Hematopoietic multipotent progenitor cell treated with erythropoietin and hydrocortisone succinate and interleukin-3 and kit ligand, for 8 days (in vitro differentiated cells): ENCODE results near the gene NME7.
A peak's percentile ranks its signal among the peaks of the same experiment; 100 is the strongest.

Source experiments
- DNase-seq: peaks from one replicate; pipeline ENCODE4 v3.0.0-alpha.2; 2015

NME7 gene

DNA sequence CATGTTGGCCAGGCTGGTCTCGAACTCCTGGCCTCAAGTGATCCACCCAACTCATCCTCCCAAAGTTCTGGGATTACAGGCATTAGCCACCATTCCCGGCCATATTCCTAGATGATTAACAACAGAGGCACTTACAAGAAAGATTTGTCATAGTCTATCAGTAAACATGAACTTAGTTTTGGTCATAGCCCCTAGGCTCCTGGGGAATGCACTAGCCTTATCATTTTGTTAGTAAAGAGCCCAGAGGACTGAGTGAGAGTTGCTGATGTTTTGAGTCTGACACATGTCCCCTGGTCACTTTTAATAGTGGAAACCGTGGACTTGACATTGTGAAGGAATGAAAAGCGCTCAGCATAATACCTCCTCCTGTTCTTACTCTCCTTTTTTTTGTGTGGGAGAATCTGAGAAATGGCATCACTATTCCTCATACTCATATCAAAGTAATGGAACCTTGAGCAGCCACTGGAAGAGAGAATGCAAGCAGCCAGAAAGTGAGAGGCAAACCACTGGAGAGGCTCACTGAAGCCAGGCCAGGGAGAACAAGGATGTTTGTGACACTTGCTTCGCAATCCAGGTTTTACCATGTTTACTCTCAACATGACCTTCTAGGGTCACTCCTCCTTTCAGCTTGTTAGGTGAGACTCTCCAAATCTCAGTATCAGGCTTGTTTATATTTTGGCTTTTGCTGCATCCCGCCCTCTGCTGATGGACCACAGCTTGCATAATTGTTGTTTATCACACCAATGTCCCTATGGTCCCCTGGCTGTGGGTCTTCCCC lies 246.3 kb downstream of the NME7 start:
- DNase-seq = no peak

DNA sequence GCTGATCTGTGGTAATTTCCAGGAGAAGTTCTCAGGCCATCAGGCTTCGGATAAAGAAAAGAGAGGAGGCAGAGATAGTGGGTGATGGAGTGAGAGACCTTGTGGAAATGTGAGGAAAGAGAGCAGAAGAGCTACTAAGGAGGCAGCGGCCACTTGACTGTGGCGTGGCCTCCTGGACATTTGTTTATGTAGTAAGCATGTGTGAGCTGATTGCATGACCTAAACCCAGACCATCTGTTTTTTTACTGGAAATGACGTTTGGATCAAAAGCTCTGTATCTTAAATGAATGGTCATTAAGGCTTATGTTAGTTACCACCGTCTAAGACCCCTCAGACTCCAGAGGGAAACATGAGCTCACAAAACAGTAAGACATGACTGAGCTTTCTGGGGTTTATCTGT lies 247.5 kb downstream of the NME7 start:
- no peak for DNase-seq

DNA sequence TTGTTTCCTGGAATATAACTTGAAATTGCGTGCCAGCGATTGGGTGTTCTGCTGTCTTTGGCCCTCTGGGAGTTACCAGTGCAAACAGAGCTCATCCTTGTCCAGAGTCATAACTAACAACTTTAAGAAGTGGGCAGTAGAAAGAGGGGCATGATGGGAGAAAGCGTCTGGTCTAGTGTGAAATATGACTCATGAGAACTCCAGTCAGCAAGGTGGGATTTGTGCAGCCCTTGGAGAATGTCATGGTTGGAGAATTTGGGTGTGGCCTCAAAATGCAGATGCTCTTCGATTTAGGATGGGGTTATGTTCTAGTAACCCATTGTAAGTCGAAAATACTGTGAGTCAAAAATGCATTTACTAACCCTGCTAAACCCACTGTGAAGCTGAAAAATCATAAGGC lies 248.2 kb downstream of the NME7 start:
- DNase-seq = no peak

DNA sequence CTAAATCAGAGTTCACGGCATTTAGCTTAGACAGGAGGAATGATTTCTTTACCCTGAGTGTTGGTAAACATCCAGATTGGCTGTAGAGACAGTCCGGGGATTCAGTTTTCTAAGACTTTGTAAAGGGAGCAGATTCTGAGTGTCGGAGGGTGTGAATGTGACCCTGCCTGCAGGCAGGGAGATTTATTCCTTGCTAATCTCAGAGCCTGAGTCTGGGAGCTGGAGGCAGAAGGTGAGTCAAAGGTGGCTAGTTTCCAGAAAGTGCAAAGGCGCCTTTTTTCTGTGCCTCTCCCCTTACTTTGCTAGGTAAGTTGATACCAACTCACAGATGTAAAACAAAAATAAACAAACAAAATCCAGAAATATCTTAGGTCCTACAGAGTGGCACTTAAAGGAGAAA lies 249.4 kb downstream of the NME7 start:
- no peak for DNase-seq

DNA sequence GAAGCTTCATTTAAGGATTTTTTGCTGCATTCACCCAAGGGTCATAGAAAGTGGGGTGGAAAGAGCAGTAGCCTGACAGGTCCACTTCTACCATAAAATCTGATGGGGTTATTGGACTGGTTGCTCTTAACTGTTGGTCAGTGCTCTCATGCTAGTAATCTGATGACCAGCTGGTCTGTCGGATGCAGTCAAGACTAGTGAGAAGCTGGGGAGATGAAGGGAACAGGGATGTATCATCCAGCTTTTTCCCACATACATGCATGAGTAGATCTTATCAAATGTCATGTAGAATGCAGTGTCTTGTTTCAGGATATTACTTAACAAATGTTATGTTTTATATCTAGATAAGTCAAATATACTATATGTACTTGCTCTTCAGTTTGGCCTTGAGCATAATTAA lies 250.0 kb downstream of the NME7 start:
- DNase-seq = no peak

DNA sequence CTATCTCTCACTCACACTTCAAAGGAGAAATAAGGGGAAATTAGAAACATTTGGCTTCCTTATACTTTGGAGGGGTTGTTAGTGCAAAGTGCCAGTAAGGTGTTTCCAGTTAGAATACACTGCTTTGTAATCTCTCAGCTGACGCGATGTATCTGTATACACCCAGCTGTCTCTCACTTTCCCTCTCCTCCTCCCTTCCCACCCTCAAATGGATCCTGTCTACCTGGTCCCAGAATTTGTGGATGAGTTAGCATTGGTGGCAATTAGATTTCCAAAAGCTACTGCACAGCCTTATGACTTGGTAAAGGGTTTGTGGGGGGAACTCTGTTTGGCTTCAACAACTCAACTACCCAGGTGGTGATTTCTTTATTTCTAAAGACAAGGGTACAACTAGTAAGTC lies 250.6 kb downstream of the NME7 start:
- DNase-seq = no peak

DNA sequence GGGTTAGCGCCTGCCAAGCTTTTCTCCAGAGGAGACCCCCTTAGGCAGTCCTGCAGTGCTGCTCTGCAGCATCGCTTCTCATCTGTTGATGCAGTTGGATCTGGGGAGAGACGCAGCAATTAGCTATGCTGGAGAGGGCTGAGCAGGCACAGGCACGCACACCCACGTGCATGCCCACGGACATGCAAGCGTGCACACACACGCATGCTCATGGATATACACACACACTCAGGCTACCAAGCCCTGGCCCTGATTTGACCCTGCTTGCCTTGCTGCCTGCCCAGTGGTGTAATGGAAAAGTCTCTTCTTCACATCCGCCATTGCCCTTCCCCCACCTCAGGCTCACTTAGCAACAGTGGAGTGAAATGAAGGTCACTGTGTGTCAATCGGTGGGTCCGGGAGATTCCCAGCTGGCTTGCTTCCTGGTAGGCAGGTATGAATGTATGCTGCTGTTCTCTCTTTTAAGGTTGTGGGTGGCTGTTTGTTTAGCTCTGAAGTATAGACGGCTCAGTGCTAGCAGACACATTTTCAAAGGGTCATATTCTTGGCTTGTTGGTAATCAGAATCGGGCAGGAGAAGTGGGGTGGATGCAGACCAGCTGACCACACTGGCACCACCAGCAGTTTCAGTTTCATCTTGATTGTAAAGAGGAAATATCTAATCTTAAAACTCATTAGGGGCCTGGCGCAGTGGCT lies 251.6 kb downstream of the NME7 start:
- DNase-seq = no peak

DNA sequence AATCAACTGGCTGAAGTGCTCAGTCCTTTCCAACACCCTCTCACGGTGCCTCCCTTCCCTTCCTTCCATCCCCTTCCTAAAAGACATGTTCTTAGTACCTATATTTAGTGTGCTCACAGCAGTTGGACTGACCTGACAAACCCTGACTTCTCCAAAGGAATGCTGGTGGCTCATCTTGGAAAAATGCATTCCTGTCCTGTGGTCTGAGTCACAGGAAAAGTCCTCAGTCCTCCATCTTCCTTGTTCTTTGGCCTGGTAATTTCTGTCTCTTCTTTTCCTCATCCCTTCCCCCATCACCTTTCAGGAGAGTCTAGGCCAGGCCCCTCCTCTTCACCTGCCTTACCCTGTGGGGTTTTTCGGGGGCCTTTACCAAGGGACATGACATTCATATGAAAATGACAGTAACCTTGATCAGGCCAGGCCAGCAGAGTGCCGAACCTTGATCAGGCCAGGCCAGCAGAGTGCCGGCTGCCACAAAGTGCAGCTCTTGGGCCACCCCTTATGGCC lies 253.9 kb downstream of the NME7 start:
- no peak for DNase-seq

DNA sequence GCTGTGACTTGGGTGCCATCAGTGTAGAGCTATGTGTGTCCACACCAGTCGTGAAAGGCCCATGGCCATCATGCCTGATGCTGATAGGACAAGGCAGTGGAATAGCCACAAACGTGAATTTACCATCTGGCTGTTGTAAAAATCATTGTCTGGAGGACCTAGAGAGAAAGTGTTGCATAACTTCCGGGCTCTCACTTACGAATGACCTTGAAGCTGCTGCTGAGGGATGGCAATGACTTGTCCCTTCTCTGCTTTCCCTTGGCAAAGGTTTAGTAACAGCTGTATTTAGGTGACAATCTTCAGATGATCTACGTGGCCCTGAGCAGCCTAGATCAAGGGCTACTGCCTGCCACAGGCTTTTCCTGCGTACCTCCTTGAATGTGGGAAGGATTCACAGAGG lies 255.4 kb downstream of the NME7 start:
- no peak for DNase-seq

DNA sequence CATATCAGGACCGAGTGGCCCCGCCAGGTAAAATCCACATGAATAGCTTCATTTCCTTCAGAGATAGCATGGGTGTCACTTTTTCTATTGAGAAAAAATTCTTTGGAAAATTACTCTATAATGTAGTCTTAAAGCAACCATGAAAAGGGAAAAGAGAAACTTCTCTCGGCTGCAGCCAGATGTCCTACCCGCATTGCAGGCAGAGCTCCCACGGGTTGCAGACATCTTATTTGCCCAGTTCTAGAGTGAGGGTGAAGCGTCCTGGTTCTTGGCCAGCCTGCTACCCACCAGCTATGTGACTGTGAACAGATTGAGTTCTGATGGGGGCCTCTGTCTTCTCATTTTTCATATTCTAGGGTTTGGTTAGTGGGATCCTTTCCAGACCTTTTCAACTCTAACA lies 256.1 kb downstream of the NME7 start:
- DNase-seq = no peak

DNA sequence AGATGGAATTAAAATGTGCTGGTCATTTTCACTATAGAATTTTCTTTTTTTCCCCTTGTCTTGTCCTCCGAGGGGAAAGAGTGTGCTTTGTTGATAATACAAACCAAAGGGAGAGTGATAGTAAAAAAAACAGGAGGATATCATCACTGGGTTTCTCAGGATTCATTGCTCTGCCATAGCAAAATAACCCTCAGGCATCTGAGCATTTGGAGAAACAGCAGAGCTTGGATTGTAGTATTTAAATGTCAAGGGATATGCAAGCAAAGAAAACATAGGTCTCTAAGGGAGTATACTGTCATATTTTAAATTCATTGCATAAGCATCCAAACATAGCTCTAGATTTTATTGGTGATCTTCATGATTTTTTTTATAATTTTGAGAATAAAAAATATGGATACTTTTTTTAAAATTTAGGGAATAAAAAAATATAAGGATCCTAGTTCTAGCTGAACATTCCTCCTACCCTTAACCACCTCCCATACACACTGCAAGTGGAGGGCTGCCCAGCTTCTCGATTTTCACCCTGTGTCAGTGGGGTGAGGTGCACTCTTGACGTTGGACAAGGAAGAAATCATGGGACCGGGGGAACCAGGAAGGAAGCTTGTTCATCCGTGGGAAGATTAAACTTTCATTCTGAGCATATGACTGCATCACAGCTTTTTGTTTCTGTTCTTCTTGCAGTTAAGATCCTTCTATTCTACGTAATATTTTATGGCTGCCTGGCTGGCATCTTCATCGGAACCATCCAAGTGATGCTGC lies 256.7 kb downstream of the NME7 start:
- DNase-seq = no peak

DNA sequence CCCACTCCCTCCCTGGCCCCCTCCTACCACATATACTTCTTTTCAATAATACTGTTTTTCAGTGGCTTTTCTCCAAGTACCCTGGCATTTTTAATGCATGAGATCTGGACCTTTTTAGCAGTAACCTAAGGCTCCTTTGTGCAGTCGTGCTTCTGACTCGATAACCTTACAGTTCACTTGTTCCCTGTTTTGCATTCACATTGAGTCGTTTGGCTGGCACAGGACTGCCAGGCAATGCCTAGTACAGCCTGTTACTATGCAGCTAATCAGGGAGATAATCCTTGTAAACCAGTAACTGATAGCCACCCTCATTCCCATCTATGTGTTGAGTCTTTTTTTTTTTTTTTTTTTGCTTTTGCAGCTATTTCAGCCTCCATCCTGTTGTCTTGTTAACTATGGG lies 257.4 kb downstream of the NME7 start:
- DNase-seq = no peak

DNA sequence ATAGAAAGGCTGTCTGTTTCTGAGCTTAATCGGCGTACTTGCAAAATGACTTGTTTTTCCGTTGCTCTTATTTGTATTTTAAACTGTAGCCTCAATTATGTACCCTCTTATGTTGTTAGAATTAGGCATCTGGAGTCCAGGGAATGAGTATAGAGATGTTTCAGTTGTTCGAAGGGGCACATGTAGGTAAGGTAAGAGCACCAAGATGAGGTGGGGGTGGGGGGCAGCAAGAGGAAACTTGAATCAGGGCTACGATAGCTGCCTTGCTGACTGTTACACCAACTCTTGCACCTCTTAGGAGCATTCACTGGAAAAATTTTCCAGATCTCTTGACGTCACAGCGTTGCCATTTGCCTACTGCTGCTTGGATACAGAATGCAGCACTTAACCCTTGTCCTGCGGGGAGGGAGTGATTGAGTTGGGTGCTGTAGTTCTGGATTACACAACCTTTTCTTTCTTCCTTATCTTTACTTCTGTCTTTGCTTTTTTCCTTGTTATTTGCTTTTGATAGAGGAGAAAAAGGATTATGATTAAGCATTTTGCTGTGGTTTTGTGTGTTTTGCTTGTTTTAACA lies 257.9 kb downstream of the NME7 start:
- peak; percentile 21 for DNase-seq

DNA sequence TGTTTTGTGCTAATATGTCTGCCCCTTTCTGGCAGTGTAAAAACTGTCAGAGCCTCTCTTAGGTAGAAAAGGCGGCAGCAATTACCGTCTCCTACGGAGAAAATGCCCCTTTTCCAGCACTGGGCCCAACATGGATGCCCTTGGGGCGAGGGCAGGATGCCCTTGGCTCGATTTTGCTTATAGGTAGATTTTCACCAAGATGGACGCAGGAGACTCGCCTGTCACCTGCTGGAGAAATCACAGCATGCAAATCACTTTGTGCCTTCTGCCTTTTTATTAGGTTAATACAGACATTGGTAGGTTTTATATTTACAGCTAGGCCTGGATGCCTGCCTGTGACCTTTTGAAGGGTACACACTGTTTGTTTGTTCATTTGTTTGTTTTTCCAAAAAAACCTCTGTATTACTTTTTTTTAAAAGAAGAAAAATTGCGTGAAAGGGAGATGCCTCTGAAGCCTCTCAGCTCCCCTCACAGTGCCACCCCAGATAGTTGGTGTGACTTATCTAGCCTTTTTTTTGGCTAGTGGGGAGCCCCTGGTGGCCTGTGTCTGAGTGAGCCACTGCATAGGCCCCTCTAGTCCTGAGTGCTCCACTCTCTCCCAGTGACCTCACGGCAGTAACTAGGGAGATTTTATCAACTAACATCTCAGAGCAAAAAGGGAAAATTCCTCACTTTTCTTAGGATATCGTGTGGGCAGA lies 258.6 kb downstream of the NME7 start:
- DNase-seq = peak; percentile 54

DNA sequence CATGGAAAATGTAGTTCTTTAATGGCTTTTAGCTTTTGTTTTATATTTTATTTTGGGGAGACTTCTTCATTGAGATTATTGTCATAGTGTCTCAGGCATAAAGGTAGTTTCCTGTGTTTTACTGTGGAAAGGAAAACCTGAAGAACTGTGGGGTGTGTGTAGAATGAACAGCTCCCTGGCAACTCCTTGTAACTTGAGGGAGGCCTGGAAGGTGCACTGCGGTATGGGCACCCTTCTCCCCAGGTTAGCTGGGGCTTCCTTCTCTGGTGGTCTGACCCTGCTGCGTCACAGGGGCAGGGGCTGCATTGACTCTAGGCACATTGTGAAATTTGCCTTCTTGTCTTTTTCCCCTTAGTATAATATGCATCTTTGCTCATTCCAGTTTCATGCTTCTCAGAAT lies 259.4 kb downstream of the NME7 start:
- DNase-seq = no peak

DNA sequence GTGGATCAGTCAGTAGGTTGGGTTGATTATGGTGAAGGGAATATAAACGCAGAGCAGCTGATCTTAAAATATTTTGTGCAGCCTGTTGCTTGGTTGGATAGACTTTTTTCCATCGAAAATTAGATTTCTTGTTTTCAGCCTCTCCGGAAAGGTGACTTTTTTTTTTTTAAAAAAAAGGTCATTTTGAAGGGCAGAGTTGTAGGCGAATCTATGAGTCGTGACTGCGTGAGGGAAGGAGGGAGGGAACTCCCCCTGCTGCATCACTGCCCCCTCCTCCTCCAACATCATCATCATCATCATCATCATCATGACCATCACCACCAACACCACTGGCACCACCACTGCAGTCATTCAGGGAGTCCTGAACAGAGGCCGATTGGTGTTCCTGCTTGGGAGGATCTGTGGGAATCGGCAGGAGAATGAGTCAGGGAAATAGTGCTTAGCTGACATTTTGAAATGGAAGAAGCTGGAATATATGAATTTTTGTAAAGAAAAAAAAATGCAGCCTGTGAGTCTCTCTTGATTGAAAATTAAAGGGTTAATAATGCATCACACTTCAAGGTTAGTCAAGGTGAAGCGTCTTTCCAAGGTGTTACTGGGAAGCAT lies 259.9 kb downstream of the NME7 start:
- peak; percentile 11 for DNase-seq

DNA sequence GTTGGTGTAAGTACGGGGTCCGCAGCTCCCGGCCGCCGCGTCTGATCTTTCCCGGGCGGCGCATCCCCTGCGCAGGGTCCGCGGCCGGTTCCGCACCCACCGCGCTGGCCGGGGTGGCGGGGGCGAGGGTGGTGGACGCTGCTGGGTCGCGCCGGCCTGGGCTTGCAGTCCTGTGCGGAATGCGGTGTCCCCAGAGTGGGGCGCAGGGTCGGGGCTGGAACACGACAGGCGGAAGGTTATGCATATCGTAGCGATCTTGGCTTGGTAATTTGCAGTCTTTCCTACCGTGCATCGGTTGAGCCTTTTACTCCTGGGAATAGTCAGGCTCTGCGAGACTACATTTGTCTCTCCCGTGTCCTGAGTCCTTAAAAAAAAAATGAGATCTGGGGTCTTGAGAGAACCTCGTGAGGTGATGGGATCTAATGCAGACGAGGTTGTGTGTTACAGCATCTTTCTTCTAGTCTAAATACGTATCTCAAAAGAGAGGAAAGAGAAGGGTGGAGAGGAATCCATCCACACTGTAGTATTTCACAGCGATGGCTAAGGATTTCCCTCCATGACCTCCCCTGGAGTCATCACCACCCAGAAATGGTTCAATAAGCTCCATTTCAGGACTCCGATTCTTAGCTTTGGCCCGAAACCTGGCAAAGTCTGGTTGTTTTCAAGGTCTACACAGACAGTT lies 260.5 kb downstream of the NME7 start:
- peak; percentile 31 for DNase-seq

DNA sequence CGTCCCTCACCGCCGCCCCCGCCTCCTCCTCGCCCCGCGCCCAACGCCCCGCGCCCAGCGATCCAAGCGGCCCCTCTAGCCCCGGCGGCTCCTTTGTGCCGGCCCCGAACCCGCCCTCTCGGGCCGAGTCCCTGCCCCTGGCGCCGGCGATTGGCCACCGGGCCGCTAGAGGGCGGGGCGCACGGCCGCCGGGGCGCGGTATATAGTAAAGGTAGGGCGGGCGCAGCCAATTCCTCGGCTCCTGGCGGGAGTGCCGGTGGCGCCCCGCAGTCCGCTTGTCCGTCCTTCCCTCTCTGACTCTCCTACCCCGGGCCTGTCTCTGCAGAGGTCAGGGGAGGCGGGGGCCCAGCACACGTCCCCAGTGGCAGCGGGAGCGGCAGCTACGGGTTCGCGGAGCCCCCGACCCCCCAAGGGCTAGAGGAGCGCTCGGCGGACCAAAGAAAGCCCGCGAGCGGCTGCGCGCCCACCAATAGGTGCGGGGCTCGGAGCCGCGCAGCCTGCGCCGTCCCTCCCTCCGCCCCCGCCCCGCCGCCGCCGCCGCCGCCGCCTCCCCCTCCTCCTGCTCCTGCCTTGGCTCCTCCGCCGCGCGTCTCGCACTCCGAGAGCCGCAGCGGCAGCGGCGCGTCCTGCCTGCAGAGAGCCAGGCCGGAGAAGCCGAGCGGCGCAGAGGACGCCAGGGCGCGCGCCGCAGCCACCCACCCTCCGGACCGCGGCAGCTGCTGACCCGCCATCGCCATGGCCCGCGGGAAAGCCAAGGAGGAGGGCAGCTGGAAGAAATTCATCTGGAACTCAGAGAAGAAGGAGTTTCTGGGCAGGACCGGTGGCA lies 261.3 kb downstream of the NME7 start, which contains the start of gene ATP1B1:
ATP1B1 (plus strand) TSS at position 596 of the 826 bp plus-strand sequence; CDS start at position 736, 140 bp downstream.
- peak; percentile 78 for DNase-seq

DNA sequence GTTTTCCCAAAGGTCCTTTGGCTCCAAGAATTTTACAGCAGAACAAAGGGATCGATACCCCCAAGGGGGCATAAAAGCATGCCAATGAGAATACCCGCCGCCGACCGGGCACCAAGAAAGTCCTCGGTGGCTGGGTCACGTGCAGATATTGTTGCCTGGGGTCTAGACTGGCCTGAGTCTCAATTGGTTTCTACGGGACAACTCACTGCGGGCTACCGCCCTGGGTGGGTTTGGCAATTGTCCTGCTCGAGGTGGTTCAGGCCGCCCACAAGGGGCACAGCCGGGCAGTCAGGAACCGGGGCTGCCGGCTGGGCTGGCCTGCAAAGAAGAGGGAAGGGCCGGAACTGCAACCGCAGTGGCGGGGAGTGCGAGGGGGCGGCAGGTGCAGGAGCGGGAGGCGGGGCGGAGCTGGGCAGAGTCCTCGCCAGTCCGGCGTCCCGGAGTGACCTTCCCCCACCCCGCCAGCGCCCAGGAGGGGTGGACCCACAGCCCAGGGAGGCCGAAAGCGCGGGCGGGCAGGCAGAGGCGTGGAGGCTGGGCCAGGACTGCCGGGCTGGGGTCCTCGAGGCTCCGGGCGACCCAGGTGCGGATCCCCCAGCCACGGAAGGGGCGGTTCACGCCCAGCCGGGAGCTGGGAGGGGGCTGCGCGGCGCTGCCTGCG lies 262.0 kb downstream of the NME7 start:
- DNase-seq = peak; percentile 35

DNA sequence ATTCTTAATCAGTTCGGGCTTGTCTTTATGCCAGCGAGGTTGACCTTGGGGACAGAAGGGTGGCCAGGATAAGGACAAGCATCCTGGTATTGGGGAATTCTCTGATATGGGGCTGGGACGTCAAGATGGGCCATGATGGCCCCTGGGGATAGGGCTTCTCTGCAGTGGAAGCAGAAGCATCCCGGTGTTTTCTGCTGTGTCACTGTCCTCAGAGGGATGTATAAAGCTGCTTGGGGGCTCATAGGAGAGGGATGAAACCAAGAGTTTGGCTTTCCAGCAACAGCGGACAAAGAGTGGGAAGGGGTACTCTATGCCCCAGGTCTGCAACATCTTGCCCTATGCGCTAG lies 262.5 kb downstream of the NME7 start:
- no peak for DNase-seq
